Stimulated activated CD4-positive, alpha-beta T cell treated with anti-CD3 and anti-CD28 coated beads, Interleukin-1b, Interleukin-23, amount 100 ng/mL, for 48 hours (primary cell): ENCODE measurements around the gene ADAMTS15.
"Not testable (repeated sequence)": the region's sequence is repeated elsewhere in the genome, so short reads cannot be mapped to it uniquely, and the experiment has no call there.

Experiments
- DNase-seq: peaks from one replicate; pipeline ENCODE4 v3.0.0-alpha.2; 2020

ADAMTS15 gene

DNA sequence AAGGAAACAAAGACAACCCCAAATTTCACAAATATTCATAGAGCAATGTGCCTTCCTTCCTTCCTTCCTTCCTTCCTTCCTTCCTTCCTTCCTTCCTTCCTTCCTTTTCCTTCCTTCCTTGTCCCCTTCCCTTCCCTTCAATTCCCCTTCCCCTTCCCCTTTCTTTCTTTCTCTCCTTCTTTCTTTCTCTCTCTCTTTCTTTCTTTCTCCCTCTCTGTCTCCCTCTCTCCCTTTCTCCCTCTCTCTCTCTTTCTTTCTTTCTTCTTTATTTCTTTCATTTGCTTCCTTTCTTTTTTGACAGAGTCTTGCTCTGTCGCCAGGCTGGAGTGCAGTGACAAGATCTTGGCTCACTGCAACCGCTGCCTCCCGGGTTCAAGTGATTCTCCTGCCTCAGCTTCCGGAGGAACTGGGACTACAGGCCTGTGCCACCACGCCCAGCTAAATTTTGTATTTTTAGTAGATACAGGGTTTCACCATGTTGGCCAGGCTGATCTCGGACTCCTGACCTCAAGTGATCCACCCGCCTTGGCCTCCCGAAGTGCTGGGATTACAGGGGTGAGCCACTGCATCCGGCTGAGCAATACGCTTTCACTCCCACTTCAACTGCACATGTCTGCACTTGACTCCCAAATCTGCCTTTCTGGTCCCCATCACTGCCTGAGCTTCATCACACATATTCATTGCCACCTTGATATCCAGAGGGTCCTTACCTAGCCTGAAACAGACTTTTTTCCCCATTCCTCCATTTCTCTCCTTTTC is 9.9 kb upstream of the ADAMTS15 start:
- not testable (repeated sequence) for DNase-seq

DNA sequence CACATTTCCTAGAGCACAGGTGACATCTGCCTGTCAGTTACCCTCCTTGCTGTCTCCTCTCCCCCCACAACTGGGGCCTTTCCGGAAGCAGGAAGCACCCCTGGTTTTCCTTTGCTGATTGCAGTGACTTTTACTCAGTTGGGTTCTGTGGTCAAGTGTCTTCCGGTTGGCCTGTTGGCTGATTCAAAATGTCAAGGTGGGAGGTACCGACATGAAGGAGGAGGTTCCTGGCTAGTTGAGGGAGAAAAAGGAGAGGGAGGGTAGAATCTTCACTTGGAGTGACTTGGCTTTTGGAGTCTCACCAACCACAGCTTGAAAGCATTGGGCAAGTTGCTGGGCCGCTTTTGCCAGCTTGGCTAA is 9.3 kb upstream of the ADAMTS15 start:
- no peak for DNase-seq

DNA sequence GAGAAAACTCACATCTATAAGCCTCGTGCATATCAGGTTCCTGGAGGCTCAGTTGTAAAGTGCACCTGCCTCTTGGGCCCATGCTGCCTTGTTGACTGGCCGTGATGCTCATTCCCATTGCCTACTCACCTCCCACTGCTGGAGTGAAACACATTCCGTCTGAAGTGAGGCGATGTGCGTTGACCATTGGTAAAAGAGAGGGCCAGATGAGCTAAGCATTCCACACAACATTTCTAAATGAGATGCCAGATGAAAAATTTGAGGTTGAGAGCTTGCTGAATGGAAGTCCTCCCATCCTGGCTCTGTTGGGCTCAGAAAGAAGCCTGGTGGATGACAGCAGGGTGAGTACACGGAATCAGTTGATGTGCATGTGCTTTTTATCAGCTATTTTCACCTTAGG is 8.6 kb upstream of the ADAMTS15 start:
- no peak for DNase-seq

DNA sequence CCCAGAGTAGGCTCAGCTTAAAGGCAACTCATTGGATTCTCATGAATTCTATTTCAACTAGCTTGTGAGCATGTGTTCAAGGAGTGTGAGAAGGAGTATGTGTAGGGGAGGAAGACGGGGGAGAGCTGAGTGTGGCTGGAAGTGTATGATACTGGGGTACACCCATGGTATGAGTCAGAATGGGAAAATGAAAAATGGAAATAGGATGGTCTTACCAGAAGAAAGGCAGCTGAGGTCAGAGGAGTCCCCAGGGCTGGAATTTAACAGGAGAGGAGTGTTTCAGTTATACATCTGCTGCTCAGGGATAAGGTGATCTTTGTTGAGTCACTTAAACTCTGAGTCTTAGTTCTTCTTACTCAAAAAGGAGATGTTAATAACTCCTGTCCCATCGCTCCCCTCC is 6.7 kb upstream of the ADAMTS15 start:
- DNase-seq = no peak

DNA sequence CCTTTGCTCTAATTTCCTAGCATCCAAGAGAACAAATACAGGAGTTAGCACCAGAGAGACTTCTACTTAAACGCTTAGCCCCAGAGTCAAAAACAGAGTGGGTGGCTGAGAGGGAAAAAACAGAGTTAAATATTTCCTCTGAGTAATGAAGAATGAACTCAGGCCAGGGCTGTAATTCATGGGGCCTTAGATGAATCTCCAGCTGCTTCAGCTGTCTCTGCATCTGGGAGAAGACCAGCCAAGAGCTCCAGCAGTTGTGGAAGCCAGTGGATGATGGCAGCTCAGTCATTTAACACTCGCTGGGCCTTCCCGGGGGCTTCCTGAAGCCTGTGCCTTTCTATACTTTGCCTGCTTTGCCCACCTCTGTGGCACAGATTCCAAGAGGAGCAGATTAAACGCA is 5.7 kb upstream of the ADAMTS15 start:
- DNase-seq = no peak

DNA sequence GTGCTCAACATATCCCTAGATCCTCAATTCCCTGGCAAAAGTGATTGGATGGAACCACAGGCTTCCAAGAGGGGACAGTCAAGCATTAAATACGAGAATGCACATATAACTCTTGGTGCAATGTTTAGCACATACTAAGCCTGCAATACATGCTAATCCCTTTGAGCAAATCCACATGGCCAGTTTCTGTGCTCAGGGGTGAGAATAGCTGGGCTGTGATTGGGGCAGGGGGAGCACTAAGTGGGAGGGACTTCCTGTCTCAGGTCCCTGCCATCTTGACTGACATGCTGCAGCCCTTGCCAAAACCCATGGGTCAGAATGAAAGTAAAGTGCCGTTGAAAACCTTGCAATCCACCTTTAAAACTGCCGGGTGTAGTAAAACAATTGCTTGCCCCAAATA is 2.7 kb upstream of the ADAMTS15 start:
- no peak for DNase-seq

GRCh38 chr11:130448039-130448415 is 418 bp upstream of the ADAMTS15 start:
- no peak for DNase-seq

DNA sequence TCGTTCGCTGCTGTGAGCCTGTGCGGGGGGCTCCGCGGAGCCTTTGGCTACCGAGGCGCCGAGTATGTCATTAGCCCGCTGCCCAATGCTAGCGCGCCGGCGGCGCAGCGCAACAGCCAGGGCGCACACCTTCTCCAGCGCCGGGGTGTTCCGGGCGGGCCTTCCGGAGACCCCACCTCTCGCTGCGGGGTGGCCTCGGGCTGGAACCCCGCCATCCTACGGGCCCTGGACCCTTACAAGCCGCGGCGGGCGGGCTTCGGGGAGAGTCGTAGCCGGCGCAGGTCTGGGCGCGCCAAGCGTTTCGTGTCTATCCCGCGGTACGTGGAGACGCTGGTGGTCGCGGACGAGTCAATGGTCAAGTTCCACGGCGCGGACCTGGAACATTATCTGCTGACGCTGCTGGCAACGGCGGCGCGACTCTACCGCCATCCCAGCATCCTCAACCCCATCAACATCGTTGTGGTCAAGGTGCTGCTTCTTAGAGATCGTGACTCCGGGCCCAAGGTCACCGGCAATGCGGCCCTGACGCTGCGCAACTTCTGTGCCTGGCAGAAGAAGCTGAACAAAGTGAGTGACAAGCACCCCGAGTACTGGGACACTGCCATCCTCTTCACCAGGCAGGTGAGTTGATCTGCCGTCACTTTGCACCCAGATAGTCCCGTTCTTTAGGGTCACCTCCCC is 1.0 kb downstream of the ADAMTS15 start:
- DNase-seq = no peak

- no peak for DNase-seq
Observed at GRCh38 chr11:130449996-130450769, 1.7 kb downstream of the ADAMTS15 start.

GRCh38 chr11:130451231-130452019 is 3.0 kb downstream of the ADAMTS15 start:
- DNase-seq = no peak

- no peak for DNase-seq
Observed at GRCh38 chr11:130452176-130452575, 3.7 kb downstream of the ADAMTS15 start.

GRCh38 chr11:130452940-130453339 is 4.5 kb downstream of the ADAMTS15 start:
- no peak for DNase-seq

DNA sequence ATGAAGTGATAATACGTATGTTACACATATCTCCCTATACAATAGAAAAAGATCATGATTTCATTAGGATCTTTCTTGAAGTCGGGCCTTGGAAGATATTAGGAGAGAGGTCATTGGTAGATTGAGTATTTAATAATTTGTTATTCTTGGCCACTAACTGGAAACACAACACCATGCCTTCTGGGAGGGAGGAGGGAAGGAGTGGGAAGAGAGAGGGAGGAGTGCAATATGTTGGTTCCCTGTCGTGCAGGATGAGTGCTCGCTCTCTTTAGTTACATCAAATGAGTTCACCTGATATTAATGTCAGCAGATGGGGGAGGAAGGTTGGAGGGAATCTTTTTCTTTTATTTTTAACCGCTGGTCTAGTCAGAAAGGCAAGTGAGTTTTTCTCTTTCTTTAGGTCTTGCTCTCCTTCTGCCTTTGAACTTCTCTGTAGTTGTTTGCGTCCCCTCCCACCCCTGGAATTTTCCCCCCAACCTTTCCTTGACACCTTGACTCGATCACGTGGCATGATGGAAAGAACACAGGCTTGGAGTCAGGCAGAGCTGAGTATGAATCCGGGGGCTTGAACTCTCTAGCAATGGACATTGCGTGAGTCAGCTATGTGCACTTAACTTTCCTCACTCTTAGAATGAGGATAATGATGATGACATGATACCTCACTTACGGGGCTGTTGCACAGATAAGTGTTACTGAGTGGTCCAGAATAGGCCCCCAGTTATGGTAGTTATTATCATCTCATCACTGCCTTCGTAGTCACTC is 6.2 kb downstream of the ADAMTS15 start:
- no peak for DNase-seq

GRCh38 chr11:130455483-130456127 is 7.2 kb downstream of the ADAMTS15 start:
- DNase-seq = no peak

DNA sequence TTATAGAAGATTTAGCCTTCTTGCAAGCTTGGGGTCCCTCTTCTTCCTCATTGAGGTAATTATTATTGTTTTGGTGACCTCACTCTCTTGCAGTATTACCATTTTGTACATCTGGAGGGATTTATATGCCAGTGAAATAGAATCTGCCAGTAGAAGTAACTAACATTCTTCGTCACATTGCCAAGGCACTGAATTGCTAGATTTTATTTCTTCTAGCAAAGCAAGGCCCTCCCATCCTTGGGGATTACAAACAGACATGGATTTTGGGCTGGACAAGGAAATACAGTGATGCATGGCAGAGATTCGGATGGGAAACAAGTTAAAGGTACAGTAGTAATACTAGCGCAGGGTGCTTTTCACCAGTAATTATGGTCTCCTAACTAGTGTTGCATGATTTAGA is 7.8 kb downstream of the ADAMTS15 start:
- DNase-seq = no peak

DNA sequence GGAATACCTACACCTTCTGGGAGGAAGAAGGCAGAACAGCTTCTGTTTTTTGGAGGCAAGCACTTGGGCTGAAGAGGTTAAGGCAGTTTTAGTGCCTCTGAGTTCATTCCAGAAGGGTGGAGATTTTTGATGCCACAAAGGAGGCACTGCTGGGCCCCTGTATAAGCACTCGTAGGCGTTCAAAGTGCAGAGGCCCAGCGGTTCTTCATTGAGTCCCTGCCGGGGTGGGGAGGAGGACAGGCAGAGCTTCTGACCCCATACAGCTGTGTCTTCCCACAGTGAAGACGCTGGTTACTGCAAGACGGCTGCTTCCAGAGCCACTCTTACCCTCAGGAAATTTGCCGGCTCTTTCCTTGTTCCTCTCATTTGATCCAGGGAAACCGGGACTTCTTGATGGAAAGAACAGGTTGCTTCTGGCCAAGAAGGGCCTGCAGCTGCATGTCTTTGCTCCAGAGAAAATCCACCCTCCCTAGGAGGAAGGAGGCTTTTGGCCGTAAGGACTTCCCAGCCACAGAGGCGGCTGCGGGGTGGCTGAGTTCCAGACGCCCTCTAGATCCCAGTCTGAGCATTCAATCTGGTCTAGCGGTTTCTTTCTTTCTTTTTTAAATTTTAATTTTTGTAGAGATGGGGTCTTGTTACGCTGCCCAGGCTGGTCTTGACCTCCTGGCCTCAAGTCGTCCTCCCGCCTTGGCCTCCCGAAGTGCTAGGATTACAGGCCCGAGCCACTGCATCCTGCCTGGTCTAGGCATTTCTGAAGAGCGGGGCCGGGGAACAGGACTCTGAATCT is 9.4 kb downstream of the ADAMTS15 start:
- DNase-seq = no peak

GRCh38 chr11:130458410-130458729 is 9.9 kb downstream of the ADAMTS15 start:
- no peak for DNase-seq

GRCh38 chr11:130459521-130459920 is 11.1 kb downstream of the ADAMTS15 start:
- DNase-seq = no peak

GRCh38 chr11:130462101-130462885 is 13.8 kb downstream of the ADAMTS15 start:
- DNase-seq = no peak

GRCh38 chr11:130462931-130463330 is 14.5 kb downstream of the ADAMTS15 start:
- DNase-seq = no peak
